Measurements from ENCODE around the gene MAPKAP1.

MAPKAP1 gene

GRCh38 chr9:125649826-125650225 lies 57.2 kb downstream of the MAPKAP1 start:
- H3K36me3 ChIP-seq, result no peaks in the 10 kb centered on the region
- no peaks in the 10 kb centered on the region for H3K27me3 ChIP-seq
- no peaks in the 10 kb centered on the region for H3K9me3 ChIP-seq
- peak overlapping the region; percentile 77 for H3K27ac ChIP-seq
- TF ChIP-seq CTCF (IDR thresholded peaks at IDR 0.05), result no peak
- no peak overlapping the region for H3K4me3 ChIP-seq (ENCODE audit: low read depth in 1 of 2, low read length in 1 of 2)
- peaks cover 20 to 21% of the 10 kb centered on the region in 2 experiments for H3K4me1 ChIP-seq (ENCODE audit: control insufficient read depth in 1 of 2, insufficient read depth in 1 of 2, low read depth in 1 of 2, low read length in 1 of 2)

- H3K27me3 ChIP-seq, result no peaks in the 10 kb centered on the region
- H3K36me3 ChIP-seq, result no peaks in the 10 kb centered on the region
- no peaks in the 10 kb centered on the region for H3K9me3 ChIP-seq
- TF ChIP-seq CTCF (IDR thresholded peaks at IDR 0.05), result no peak
- peaks cover 20 to 21% of the 10 kb centered on the region in 2 experiments for H3K4me1 ChIP-seq (ENCODE audit: control insufficient read depth in 1 of 2, insufficient read depth in 1 of 2, low read depth in 1 of 2, low read length in 1 of 2)
- H3K4me3 ChIP-seq (ENCODE audit: low read depth in 1 of 2, low read length in 1 of 2), result no peak overlapping the region
- peak overlapping the region; percentile 77 for H3K27ac ChIP-seq
Measured at GRCh38 chr9:125649315-125649714, 57.7 kb downstream of the MAPKAP1 start.

- Histone ChIP-seq H3K36me3 (no peaks in the 10 kb centered on the region), H3K27me3 (no peaks in the 10 kb centered on the region), H3K4me1 (ENCODE audit: control insufficient read depth in 1 of 2, insufficient read depth in 1 of 2, low read depth in 1 of 2, low read length in 1 of 2) (peaks cover 20 to 21% of the 10 kb centered on the region in 2 experiments), H3K9me3 (no peaks in the 10 kb centered on the region), H3K27ac (no peak overlapping the region), H3K4me3 (ENCODE audit: low read depth in 1 of 2, low read length in 1 of 2) (no peak overlapping the region)
- TF ChIP-seq CTCF (IDR thresholded peaks at IDR 0.05), result no peak
Measured at GRCh38 chr9:125648294-125648693, 58.7 kb downstream of the MAPKAP1 start.

DNA sequence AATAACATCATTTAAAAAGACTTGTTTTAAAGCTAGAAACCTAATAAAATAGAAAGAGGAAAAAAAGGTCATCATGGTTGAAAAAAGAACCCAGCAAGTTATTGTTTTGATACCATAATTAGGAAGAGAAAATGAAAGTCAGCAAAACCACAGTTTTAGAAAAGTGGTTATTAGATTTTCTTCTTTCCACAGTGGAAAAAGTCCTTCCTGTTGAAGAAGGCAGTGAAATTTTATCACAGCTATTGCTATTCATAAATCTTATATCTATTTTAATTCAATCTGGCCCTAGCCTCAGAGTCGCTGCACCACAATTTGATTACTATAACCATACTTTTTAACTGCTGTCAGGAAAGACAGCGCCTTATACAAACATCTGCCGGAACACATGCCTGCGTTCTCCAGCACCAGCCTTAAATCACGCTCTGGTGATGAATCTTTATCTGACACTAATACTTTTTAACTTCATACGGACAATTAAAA lies 60.3 kb downstream of the MAPKAP1 start:
- H3K27ac ChIP-seq, result no peak overlapping the region
- H3K36me3 ChIP-seq, result no peaks in the 10 kb centered on the region
- H3K9me3 ChIP-seq, result no peaks in the 10 kb centered on the region
- no peak overlapping the region for H3K4me3 ChIP-seq (ENCODE audit: low read depth in 1 of 2, low read length in 1 of 2)
- peaks cover 20 to 21% of the 10 kb centered on the region in 2 experiments for H3K4me1 ChIP-seq (ENCODE audit: control insufficient read depth in 1 of 2, insufficient read depth in 1 of 2, low read depth in 1 of 2, low read length in 1 of 2)
- no peak for TF ChIP-seq CTCF (IDR thresholded peaks at IDR 0.05)
- no peaks in the 10 kb centered on the region for H3K27me3 ChIP-seq

DNA sequence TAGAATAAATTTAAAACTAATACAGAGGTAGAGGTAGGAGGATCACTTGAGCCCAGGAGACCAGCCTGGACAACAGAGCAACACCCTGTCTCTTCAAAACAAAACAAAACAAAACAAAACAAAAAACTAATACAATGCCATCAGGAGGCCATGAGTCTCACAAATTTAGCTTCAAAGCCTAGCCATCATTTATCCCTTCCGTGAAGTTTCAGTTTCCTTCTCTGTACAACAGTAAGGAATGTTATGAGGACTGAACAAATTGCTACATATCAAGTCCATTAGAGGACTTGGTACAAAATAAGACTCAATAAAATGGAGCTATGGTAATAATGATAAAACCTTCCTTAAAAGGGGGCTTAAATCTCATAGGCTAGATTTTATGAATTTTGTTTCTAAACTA lies 60.8 kb downstream of the MAPKAP1 start:
- H3K9me3 ChIP-seq, result no peaks in the 10 kb centered on the region
- H3K27ac ChIP-seq, result no peak overlapping the region
- H3K4me3 ChIP-seq (ENCODE audit: low read depth in 1 of 2, low read length in 1 of 2), result no peak overlapping the region
- H3K27me3 ChIP-seq, result no peaks in the 10 kb centered on the region
- no peak for TF ChIP-seq CTCF (IDR thresholded peaks at IDR 0.05)
- H3K4me1 ChIP-seq (ENCODE audit: control insufficient read depth in 1 of 2, insufficient read depth in 1 of 2, low read depth in 1 of 2, low read length in 1 of 2), result peaks cover 20 to 21% of the 10 kb centered on the region in 2 experiments
- no peaks in the 10 kb centered on the region for H3K36me3 ChIP-seq
